Upper lobe of left lung (tissue), 4 donors: Measurements from ENCODE around the gene SLC66A2.

Source experiments
- CTCF ChIP-seq, 6 experiments: fragments of 450-650 bp in 4 of 6; fragments of 200-600 bp in 2 of 6; sonication (generic) in 2 of 6; IDR thresholded peaks; one replicate each; pipeline ENCODE4 v1.5.1; 2016 to 2019; ENCODE audit warnings: antibody characterized with exemption in 6 of 6
- EP300 ChIP-seq, 4 donors: sonication (generic); formaldehyde crosslinking; IDR thresholded peaks; one replicate each; pipeline ENCODE4 v1.5.1; 2017; ENCODE audit warnings: antibody characterized with exemption in 4 of 4, control low read depth in 2 of 4
- POLR2AphosphoS5 ChIP-seq, 2 donors: sonication (generic); formaldehyde crosslinking; IDR thresholded peaks; one replicate each; pipeline ENCODE4 v1.5.1; 2017; ENCODE audit warnings: antibody characterized with exemption in 2 of 2

GRCh38 chr18:79942211-79942610 lies 9.2 kb downstream of the SLC66A2 start:
- TF ChIP-seq CTCF (IDR thresholded peaks at IDR 0.05) (no peak), POLR2AphosphoS5 (IDR thresholded peaks at IDR 0.05) (no peak), EP300 (IDR thresholded peaks at IDR 0.05) (no peak)
